GM18867 (cell line): Measurements from ENCODE around the gene SOX18.
"Not testable (repeated sequence)": the region's sequence is repeated elsewhere in the genome, so short reads cannot be mapped to it uniquely, and the experiment has no call there.

Source experiments
- ATAC-seq: cut with Tn5 transposase; IDR thresholded peaks from one replicate; pipeline ENCODE4 v1.9.1; 2021; ENCODE audit warnings: mild to moderate bottlenecking, moderate library complexity; ENCODE audit not compliant: unreplicated experiment

The SOX18 gene

GRCh38 chr20:64049060-64049877 is at the start of gene SOX18:
Gene SOX18, minus strand, starts transcription at chr20:64049639. Its CDS starts 123 bp downstream, at chr20:64049516.
- ATAC-seq = no peak

DNA sequence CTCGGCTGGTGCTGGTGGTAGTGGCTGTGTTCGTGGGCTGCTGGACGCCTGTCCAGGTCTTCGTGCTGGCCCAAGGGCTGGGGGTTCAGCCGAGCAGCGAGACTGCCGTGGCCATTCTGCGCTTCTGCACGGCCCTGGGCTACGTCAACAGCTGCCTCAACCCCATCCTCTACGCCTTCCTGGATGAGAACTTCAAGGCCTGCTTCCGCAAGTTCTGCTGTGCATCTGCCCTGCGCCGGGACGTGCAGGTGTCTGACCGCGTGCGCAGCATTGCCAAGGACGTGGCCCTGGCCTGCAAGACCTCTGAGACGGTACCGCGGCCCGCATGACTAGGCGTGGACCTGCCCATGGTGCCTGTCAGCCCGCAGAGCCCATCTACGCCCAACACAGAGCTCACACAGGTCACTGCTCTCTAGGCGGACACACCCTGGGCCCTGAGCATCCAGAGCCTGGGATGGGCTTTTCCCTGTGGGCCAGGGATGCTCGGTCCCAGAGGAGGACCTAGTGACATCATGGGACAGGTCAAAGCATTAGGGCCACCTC is 49.1 kb upstream of the SOX18 start:
- no peak for ATAC-seq

DNA sequence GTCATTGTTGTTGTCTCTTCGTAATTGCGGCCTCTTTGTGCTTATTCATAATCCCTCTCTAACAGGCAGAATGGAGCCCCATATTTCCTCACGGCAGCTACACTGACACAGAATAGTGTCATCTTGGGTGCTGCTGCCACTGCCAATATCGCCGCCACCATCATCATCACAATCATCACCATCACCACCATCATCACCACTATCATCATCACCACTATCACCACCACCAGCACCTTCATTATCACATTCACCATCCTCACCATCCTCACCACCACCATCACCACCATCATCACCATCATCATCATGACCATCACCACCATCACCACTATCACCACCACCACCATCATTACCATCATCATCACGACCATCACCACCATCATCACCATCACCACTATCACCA is 47.1 kb upstream of the SOX18 start:
- no peak for ATAC-seq

DNA sequence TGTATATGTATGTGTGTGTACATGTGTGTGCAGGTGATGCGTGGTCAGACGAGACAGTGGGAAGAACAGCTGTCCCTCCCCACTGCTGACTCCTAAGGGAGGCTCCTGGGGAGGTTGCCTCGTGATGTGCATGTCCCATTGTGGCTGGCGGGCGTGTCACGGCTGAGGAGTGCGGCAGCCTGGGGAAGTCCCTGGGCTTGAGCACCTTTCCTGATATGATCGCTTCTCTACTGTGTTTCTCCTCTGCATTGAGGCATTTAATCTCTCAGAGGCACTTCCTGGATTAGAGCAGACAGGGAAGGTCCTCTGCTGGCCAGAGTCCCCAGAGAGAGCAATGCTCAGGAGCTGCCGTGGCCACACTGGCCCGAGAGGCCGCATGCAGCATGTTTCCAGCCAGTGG is 46.5 kb upstream of the SOX18 start:
- ATAC-seq = no peak

DNA sequence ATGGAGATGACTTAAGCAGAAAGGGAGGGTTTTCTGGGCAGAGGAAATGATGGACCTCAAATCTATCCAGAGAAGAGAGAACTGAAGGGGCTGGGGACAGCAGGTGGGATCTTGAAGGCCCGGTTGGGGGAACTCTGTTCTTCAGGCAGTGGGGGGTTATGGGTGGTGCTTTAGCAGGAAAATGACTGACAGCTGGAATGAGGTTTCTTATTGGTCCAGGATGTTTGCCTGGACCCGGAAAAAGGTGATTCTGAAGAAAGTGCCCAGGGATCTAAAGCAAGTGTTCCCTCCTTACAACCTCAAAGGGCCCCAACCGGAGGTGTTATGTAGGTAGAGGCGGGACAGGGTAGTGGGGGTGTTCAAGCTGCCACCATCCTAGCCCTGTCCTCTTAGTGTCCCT is 46.0 kb upstream of the SOX18 start:
- no peak for ATAC-seq

GRCh38 chr20:64093013-64093503 is 43.6 kb upstream of the SOX18 start:
- no peak for ATAC-seq

- ATAC-seq = no peak
Observed at GRCh38 chr20:64092258-64093012, 43.0 kb upstream of the SOX18 start.

GRCh38 chr20:64091770-64092169 is 42.3 kb upstream of the SOX18 start:
- ATAC-seq = no peak

DNA sequence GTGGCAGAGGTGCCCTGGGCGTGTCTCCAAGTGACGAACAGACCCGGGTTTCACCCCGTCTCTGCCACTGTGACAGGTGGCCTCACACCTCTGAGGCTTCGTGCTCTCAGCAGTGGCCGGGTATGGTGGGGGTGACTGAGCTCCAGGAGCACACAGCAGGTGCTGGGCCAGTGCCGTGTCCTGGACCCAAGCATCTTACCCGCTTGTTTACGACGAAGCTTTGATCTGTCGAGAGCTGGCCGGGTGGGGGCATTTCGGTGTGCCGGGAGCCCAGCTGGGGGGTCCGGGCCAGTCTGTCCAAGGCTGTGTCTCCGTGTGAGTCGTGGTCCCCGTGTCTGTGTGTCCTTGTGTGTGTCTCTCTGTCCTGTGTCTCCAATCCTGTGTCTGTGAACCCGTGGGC is 41.9 kb upstream of the SOX18 start:
- no peak for ATAC-seq

GRCh38 chr20:64090165-64090564 is 40.7 kb upstream of the SOX18 start:
- ATAC-seq = no peak

DNA sequence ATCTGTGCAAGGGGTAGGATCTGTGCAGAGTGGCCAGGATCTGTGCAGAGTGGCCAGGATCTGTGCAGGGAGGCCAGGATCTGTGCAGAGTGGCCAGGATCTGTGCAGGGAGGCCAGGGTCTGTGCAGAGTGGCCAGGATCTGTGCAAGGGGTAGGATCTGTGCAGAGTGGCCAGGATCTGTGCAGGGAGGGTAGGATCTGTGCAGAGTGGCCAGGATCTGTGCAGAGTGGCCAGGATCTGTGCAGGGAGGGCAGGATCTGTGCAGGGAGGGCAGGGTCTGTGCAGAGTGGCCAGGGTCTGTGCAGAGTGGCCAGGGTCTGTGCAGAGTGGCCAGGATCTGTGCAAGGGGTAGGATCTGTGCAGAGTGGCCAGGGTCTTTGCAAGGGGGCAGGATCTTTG is 39.1 kb upstream of the SOX18 start:
- ATAC-seq = not testable (repeated sequence)

GRCh38 chr20:64087226-64087825 is 37.9 kb upstream of the SOX18 start:
- ATAC-seq = not testable (repeated sequence)

DNA sequence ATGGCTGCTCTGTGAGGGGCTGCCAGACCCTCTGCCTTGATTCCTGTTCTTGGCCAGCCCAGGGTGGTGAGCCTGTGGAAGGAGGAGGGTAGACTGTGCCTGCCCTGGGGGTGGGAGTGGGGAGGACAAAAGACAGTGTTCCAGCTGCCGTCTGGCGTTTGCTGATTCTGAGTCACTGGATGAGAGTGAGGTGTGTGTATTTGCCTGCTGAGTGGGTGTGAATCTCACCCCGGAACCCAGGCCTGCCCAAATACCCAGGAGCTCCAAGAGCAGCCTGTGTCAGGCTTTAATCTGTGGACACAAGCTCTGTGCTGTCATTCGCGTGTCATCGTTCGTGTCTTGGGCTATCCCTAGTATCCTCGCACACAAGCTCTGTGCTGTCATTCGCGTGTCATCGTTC is 37.4 kb upstream of the SOX18 start:
- no peak for ATAC-seq

- ATAC-seq = no peak
Observed at GRCh38 chr20:64084685-64085152, 35.3 kb upstream of the SOX18 start.

DNA sequence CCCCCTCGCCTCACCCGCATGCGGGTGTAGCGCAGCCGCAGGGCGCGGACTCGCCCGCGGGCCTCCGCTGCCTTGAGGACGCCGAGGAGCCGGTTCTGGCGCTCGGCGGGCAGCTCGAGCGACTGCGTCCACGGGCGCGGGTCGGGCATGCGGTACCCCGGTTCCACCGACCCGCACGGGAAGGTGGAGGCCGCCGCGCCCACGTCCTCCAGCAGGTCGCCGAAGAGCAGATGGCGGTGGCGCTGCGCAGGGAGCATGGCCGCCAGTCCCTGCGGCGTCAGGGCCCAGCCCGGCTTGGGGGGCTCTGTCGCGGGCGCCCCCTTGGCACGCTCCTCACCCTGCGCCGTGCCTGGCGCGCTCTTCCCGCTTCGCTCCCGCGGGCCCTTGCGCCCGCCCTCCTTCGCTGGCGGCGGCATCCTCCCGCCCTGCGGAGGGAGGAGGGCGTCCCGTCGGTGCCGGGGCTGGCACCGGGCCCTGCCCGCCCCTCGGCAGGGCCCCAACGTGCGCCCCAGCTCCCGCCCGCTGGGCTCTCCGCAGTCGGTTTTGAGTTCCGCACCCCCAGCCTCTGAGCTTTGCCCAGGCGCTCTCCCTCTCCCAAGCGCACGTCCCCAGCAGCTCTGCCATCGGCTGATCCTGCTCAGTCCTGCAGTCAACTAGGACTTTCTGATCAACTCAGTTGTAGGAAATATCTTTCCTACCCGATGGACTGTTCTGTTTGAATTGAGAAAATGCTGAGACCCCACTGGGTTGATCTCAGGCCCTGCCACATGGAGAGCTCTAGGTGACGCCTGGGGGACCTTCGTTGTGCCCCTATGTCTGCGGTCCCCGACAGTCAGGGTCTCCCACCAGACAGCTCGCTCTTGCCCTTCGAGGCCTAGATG is 34.6 kb upstream of the SOX18 start, which contains the start of gene LKAAEAR1:
TSS of gene LKAAEAR1 (minus strand) at position 595 of the 881 bp plus-strand sequence. CDS start at position 416, 179 bp downstream.
- no peak for ATAC-seq

GRCh38 chr20:64083378-64083803 is 34.0 kb upstream of the SOX18 start:
- ATAC-seq = peak; percentile 29

GRCh38 chr20:64082820-64083377 is 33.5 kb upstream of the SOX18 start:
- ATAC-seq = no peak

GRCh38 chr20:64082126-64082731 is 32.8 kb upstream of the SOX18 start:
- no peak for ATAC-seq

DNA sequence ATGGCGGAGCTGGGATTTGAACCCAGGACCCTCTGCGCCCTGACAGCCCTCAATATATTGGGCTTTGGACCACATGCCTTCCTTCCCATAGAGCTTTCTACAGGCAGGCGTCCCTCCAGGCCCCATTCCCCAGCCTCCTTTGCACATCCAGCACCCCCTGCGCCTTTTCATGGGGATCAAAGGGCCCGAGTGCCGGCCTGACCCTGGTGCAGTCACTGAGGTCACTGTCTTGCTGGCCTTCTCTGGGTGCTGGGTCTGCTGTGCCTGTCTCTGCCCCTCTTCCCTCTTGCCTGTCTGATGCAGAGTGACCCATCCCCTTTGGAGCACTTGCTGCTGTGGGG is 32.2 kb upstream of the SOX18 start:
- no peak for ATAC-seq
